K562 (cell line): ENCODE data around the gene SLC12A4. TPM values are rescaled to one million over a fixed set of nuclear protein-coding genes. Genes with fewer than 3 reads are reported as not detected.

Experiments
- ATAC-seq: fragments of 200-7000 bp; cut with Tn5 transposase; 3 replicates; pipeline ENCODE4 v1.9.1; 2020; ENCODE audit warnings: moderate library complexity
- BruUV-seq: library from RNA; stranded (reverse); fragments of 400-500 nt; replicated peaks from 2 replicates; lab custom pipeline; 2021; lab: Mats Ljungman, UMichigan
- CTCF ChIA-PET: fragments of 300-600 bp; formaldehyde crosslinking; extraction: SDS; loops from one replicate; lab custom pipeline; 2021; ENCODE audit warnings: low intra/inter-chr PET ratio; lab: Yijun Ruan, JAX
- POLR2A ChIA-PET: fragments of 300-600, 350-650 bp; sonication (Branson Sonifier 250); formaldehyde crosslinking; extraction: SDS; loops from one replicate; lab custom pipeline; 2021; ENCODE audit warnings: antibody characterized with exemption, inconsistent platforms; lab: Yijun Ruan, JAX
- DNase-seq, 4 experiments: peaks; one replicate each; pipeline versions ENCODE4 v3.0.0 to v3.0.0-alpha.2; 2011 to 2018; ENCODE audit warnings: low spot score in 3 of 4, mixed read lengths in 3 of 4; ENCODE audit errors: extremely low read depth in 1 of 4
- FAIRE-seq: peaks from 2 replicates; lab custom pipeline; 2011; peaks lifted over from hg19 to GRCh38; lab: Jason Lieb, UNC
- H2AFZ ChIP-seq: 2 replicates; pipeline ENCODE4 v1.6.0; 2011; ENCODE audit warnings: low read depth, low read length, control low read depth, inconsistent platforms
- H3K27ac ChIP-seq: fragments of 200-600 bp; 3 replicates; pipeline ENCODE4 v1.8.0; 2011; ENCODE audit warnings: low read depth, mild to moderate bottlenecking, control low read depth, inconsistent platforms, low read length, moderate library complexity, mixed read lengths; ENCODE audit errors: extremely low read depth
- H3K27me3 ChIP-seq, 2 experiments: fragments of 300-600 bp in 1 of 2; 2 replicates in 1 of 2; 3 replicates in 1 of 2; pipeline versions ENCODE4 v1.6.0 to v1.8.0; 2011; ENCODE audit warnings: inconsistent platforms in 2 of 2, low read length in 2 of 2, mild to moderate bottlenecking in 1 of 2, mixed read lengths in 1 of 2, moderate library complexity in 1 of 2; ENCODE audit not compliant: control insufficient read depth in 2 of 2, insufficient read depth in 2 of 2
- H3K36me3 ChIP-seq: fragments of 300-600 bp; 3 replicates; pipeline ENCODE4 v1.8.0; 2011; ENCODE audit warnings: mild to moderate bottlenecking, low read length, inconsistent platforms; ENCODE audit not compliant: control insufficient read depth, insufficient read depth
- H3K4me1 ChIP-seq, 2 experiments: fragments of 200-600 bp in 1 of 2; replicated peaks in 1 of 2; 2 replicates in 1 of 2; 3 replicates in 1 of 2; pipeline versions ENCODE4 v1.5.1 to v1.8.0; 2011; ENCODE audit warnings: inconsistent platforms in 2 of 2, low read length in 2 of 2, mild to moderate bottlenecking in 1 of 2, mixed read lengths in 1 of 2, moderate library complexity in 1 of 2; ENCODE audit not compliant: control insufficient read depth in 2 of 2, insufficient read depth in 2 of 2
- H3K4me2 ChIP-seq: 2 replicates; pipeline ENCODE4 v1.6.1; 2011; ENCODE audit warnings: low read length, control low read depth, inconsistent platforms, mixed read lengths; ENCODE audit not compliant: insufficient read depth
- H3K4me3 ChIP-seq: fragments of 200-600 bp; sonication (generic), shearing (Covaris generic); 2 replicates; pipeline ENCODE4 v1.5.1; 2016; ENCODE audit warnings: control low read depth, inconsistent platforms
- H3K79me2 ChIP-seq: fragments of 200-600 bp; 3 replicates; pipeline ENCODE4 v1.8.0; 2011; ENCODE audit warnings: low read length, inconsistent platforms; ENCODE audit not compliant: control insufficient read depth, insufficient read depth
- H3K9ac ChIP-seq, 2 experiments: 2 replicates each; pipeline versions ENCODE4 v1.6.0 to v1.6.1; 2011; ENCODE audit warnings: low read depth in 2 of 2, low read length in 2 of 2, control low read depth in 1 of 2, inconsistent platforms in 1 of 2, mild to moderate bottlenecking in 1 of 2, mixed read lengths in 1 of 2; ENCODE audit not compliant: insufficient read depth in 1 of 2
- H3K9me1 ChIP-seq: one replicate; pipeline ENCODE4 v1.6.0; 2011; ENCODE audit warnings: inconsistent platforms, mild to moderate bottlenecking, low read length, moderate library complexity; ENCODE audit not compliant: control insufficient read depth, insufficient read depth
- H3K9me3 ChIP-seq: replicated peaks from 2 replicates; pipeline ENCODE4 v1.5.1; 2011; ENCODE audit warnings: low read depth, low read length, inconsistent platforms; ENCODE audit not compliant: control insufficient read depth, insufficient read depth
- H4K20me1 ChIP-seq: replicated peaks from 2 replicates; pipeline ENCODE4 v1.6.1; 2011; ENCODE audit warnings: low read length, inconsistent platforms, mixed read lengths; ENCODE audit not compliant: control insufficient read depth, insufficient read depth
- HDGF ChIP-seq: fragments of 450-650 bp; IDR thresholded peaks from 2 replicates; pipeline ENCODE4 v1.6.1; 2016
- MTA3 ChIP-seq: fragments of 450-650 bp; formaldehyde crosslinking; IDR thresholded peaks from 2 replicates; pipeline ENCODE4 v1.6.1; 2017; ENCODE audit warnings: mild to moderate bottlenecking, borderline replicate concordance
- POLR2G ChIP-seq: fragments of 200-400 bp; formaldehyde crosslinking; IDR thresholded peaks from 2 replicates; pipeline ENCODE4 v1.6.1; 2017; ENCODE audit warnings: low read depth, mild to moderate bottlenecking, antibody characterized with exemption, low read length, moderate library complexity
- WGBS: fragments of 100-300 bp; shearing (Covaris generic); methylation state at CpG from one replicate; pipeline ENCODE4 v1.1.6; 2016; ENCODE audit warnings: low coverage, mixed read lengths; ENCODE audit not compliant: insufficient coverage; ENCODE audit errors: missing lambda C conversion rate; 5-methylcytosine and 5-hydroxymethylcytosine counted together
- in situ Hi-C: fragments of 300-500 bp; cut with MboI; formaldehyde crosslinking; loops from 4 replicates; pipeline ENCODE4 v1.15.0; 2018; ENCODE audit warnings: inconsistent platforms, mixed read lengths
- intact Hi-C: fragments of 100-400 bp; cut with micrococcal nuclease; formaldehyde crosslinking; loops from 2 replicates; pipeline ENCODE4 v1.14.2; 2022
- polyA plus RNA-seq, 8 experiments: library from polyadenylated mRNA; depleted of rRNA in 4 of 8; stranded (reverse) in 5 of 8; unstranded in 3 of 8; fragments of >200 nt; fragmentation: Nextera tagmentation in 2 of 8; fragmentation: Illumina TruSeq in 1 of 8; extraction: Ambion mirVana in 2 of 8; extraction: Trizol in 1 of 8; gene quantifications; 2 replicates each; pipeline versions ENCODE4 v1.2.1 to v1.2.3, GENCODE V29; 2011 to 2014; ENCODE audit warnings: inconsistent platforms in 1 of 8, missing spikeins in 1 of 8
- total RNA-seq, 7 experiments: library from RNA; depleted of rRNA in 6 of 7; stranded (reverse); fragments of >200 nt in 6 of 7; fragmentation: Illumina TruSeq in 2 of 7; extraction: Trizol in 2 of 7; gene quantifications; 2 replicates each; pipeline versions ENCODE4 v1.2.1 to v1.2.3, GENCODE V29; 2011 to 2021; ENCODE audit warnings: low replicate concordance in 1 of 7
- TF ChIP-seq, protein P1 (sequence below): fragments of 450-650 bp; IDR thresholded peaks from 2 replicates; pipeline ENCODE4 v1.6.1; 2016; ENCODE audit warnings: antibody characterized with exemption

The SLC12A4 gene
- total and polyA plus RNA-seq, 9 of the 15 experiments (the other 6 are each of a cell fraction or from before 2014, with no cell fraction given) = 0.75 to 43.5 (median 15.0) TPM

DNA sequence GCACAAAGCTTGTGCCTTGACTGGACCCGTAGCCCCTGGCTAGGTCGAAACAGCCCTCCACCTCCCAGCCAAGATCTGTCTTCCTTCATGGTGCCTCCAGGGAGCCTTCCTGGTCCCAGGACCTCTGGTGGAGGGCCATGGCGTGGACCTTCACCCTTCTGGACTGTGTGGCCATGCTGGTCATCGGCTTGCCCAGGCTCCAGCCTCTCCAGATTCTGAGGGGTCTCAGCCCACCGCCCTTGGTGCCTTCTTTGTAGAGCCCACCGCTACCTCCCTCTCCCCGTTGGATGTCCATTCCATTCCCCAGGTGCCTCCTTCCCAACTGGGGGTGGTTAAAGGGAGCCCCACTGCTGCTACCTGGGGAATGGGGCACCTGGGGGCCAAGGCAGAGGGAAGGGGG lies 40.3 kb downstream of the SLC12A4 start (continued):
- TF ChIP-seq, protein P1, sequence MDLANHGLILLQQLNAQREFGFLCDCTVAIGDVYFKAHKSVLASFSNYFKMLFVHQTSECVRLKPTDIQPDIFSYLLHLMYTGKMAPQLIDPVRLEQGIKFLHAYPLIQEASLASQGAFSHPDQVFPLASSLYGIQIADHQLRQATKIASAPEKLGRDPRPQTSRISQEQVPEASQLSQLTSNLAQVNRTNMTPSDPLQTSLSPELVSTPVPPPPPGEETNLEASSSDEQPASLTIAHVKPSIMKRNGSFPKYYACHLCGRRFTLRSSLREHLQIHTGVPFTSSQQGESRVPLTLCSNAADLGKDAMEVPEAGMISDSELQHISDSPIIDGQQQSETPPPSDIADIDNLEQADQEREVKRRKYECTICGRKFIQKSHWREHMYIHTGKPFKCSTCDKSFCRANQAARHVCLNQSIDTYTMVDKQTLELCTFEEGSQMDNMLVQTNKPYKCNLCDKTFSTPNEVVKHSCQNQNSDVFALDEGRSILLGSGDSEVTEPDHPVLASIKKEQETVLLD = no peak
- TF ChIP-seq HDGF = no peak

DNA sequence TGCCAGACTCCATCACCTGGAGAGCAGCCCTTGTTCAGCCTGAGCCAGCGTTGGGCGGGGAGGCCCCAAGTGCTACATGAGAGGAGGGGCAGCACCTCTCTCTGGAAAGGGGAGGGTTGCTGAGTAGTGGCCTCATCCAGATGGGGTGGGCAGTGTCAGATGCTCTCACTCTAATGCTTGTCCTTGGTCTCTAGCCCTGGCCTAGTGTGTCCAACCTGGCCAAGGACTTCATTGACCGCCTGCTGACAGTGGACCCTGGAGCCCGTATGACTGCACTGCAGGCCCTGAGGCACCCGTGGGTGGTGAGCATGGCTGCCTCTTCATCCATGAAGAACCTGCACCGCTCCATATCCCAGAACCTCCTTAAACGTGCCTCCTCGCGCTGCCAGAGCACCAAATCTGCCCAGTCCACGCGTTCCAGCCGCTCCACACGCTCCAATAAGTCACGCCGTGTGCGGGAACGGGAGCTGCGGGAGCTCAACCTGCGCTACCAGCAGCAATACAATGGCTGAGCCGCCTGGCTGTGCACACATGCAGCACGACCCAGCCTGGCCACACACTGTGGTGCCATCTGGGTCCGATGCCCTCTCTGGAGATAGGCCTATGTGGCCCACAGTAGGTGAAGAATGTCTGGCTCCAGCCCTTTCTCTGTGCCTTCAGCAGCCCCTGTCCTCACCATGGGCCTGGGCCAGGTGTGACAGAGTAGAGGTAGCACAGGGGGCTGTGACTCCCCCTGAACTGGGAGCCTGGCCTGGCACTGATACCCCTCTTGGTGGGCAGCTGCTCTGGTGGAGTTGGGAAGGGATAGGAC lies 41.1 kb downstream of the SLC12A4 start:
- H3K4me2 ChIP-seq = no peak overlapping the region
- H3K27ac ChIP-seq = no peak overlapping the region
- DNase-seq = no peak
- peak overlapping the region in 1 of 2 experiments; percentile 29; a peak in 1 of 4 replicates for H3K9ac ChIP-seq
- CTCF ChIA-PET = interaction anchor here (0.6 to 3.8 kb wide), 8 partner anchors 44 to 406 kb away, joined by 3 to 35 read pairs (median 7); partner anchors contain the start of gene NRN1L
- 0 out of 2 replicates have a peak, but pooled peaks have one; percentile 46 for TF ChIP-seq POLR2G
- no peak for TF ChIP-seq MTA3
- no TSS peak for BruUV-seq
- no peaks in the 10 kb centered on the region for H3K9me3 ChIP-seq
- peaks cover 4 to 34% of the 10 kb centered on the region in 2 experiments for H3K4me1 ChIP-seq
- WGBS = 78% methylated on average over 22 of the region's 22 CpGs
- H3K36me3 ChIP-seq = peaks cover 16% of the 10 kb centered on the region; the same call in 2 of the 3 replicates
- no peaks in the 10 kb centered on the region for H3K79me2 ChIP-seq
- intact Hi-C loops (no loop called here), in situ Hi-C loops (loop anchor here (5.0 to 10.0 kb wide), 3 partner anchors 110 to 403 kb away; partner anchors contain the start of genes C16orf86, ENKD1 and RIPOR1)
- no peak overlapping the region for H3K4me3 ChIP-seq
- no peak for FAIRE-seq
- no peaks in the 10 kb centered on the region for H3K9me1 ChIP-seq
- peaks cover 18% of the 10 kb centered on the region for H4K20me1 ChIP-seq
- no peak overlapping the region for H2AFZ ChIP-seq
- H3K27me3 ChIP-seq = no peaks in the 10 kb centered on the region
- ATAC-seq = peak; percentile 12; the same call in 2 of the 3 replicates
- POLR2A ChIA-PET = interaction anchor here (0.6 to 1.0 kb wide), 2 partner anchors 33 to 257 kb away, joined by 3 read pairs; no protein-coding TSS in a partner anchor
